Activated CD4-positive, alpha-beta T cell treated with anti-CD3 and anti-CD28 coated beads, Interleukin-2, amount 10 ng/mL, durations not matched to agents 7 days and 5 days (primary cell): ENCODE measurements around the gene FBXW5. TPM values are rescaled to one million over a fixed set of nuclear protein-coding genes. Genes with fewer than 3 reads are reported as not detected.

Experiments
- CTCF ChIA-PET: fragments of 350-600 bp; sonication (Branson Sonifier 250); formaldehyde crosslinking; loops from one replicate; lab custom pipeline; 2021; ENCODE audit warnings: antibody characterized with exemption; lab: Charles Lee
- POLR2A ChIA-PET: fragments of 350-600 bp; sonication (Branson Sonifier 250); formaldehyde crosslinking; loops from one replicate; lab custom pipeline; 2021; ENCODE audit warnings: antibody characterized with exemption; lab: Charles Lee
- DNase-seq: peaks from one replicate; pipeline ENCODE4 v3.0.0-alpha.2; 2020
- H3K27ac Mint-ChIP-seq: one replicate; pipeline ENCODE4 v1.8.0; 2021; ENCODE audit warnings: mild to moderate bottlenecking, moderate library complexity, mixed read lengths
- H3K27me3 Mint-ChIP-seq: one replicate; pipeline ENCODE4 v1.8.0; 2021; ENCODE audit warnings: mixed read lengths
- H3K36me3 Mint-ChIP-seq: one replicate; pipeline ENCODE4 v1.8.0; 2021; ENCODE audit warnings: low read depth, mixed read lengths
- H3K4me1 Mint-ChIP-seq: one replicate; pipeline ENCODE4 v1.8.0; 2021; ENCODE audit warnings: mixed read lengths
- H3K4me3 Mint-ChIP-seq: one replicate; pipeline ENCODE4 v1.8.0; 2021; ENCODE audit warnings: mild to moderate bottlenecking, moderate library complexity, mixed read lengths
- H3K9me3 Mint-ChIP-seq: one replicate; pipeline ENCODE4 v1.8.0; 2021; ENCODE audit warnings: mixed read lengths
- total RNA-seq, 2 experiments: library from RNA; stranded (reverse); gene quantifications; one replicate each; pipeline ENCODE4 v1.2.3, GENCODE V29; 2021

The FBXW5 gene
- total RNA-seq, 2 experiments from 2014 or later: 116 to 123 TPM

DNA sequence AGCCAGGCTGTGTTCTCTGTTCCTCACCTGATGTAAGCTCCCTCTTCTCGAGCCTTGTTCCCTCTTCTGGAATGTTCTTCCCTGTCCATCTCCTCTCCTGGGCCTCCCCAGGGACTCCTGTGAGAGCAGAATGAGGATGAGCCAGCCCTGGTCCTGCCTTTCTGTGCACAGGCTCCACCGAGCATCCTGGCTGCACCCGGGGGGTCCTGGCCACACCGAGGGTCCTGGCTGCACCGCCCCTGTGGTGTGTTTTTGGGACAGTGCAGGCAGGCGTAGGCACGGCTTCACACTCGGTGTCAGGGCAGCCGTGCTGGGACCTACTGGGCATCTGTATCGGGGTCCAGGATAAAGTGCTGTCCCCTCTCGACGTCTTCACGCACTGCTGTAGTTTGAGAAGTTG, 17.8 kb downstream of the FBXW5 start:
- Mint-ChIP-seq H3K27ac (peak overlapping the region; percentile 64), H3K4me1 (peaks cover 6% of the 10 kb centered on the region), H3K9me3 (no peaks in the 10 kb centered on the region), H3K36me3 (peaks cover 31% of the 10 kb centered on the region), H3K4me3 (no peak overlapping the region), H3K27me3 (no peaks in the 10 kb centered on the region)
- DNase-seq: no peak
- POLR2A ChIA-PET: no interaction called here
- CTCF ChIA-PET: interaction anchor here (0.8 to 1.7 kb wide), 3 partner anchors 16 to 109 kb away, joined by 3 to 5 read pairs (median 3); partner anchors contain the start of gene FBXW5

DNA sequence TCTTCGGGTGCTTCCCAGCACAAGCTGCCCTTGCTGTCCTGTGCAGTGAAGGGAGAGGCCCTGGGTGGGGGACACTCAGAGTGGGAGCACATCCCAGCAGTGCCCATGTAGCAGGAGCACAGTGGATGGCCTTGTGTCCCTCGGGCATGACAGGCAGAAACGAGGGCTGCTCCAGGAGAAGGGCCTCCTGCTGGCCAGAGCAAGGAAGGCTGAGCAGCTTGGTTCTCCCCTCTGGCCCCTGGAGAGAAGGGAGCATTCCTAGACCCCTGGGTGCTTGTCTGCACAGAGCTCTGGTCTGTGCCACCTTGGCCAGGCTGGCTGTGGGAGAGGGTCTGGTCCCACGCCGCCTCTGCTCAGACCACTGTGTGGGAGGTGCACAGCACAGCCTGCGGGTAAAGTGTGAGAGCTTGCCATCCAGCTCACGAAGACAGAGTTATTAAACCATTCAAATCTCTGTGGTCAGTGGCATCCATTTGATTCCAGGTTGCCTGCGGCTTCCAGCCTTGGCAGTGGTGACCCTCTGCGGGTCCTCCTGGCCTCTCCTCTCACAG, 18.3 kb downstream of the FBXW5 start:
- Mint-ChIP-seq H3K4me3 (no peak overlapping the region), H3K27ac (no peak overlapping the region), H3K36me3 (peaks cover 28% of the 10 kb centered on the region), H3K4me1 (peaks cover 5% of the 10 kb centered on the region), H3K9me3 (no peaks in the 10 kb centered on the region), H3K27me3 (no peaks in the 10 kb centered on the region)
- POLR2A ChIA-PET: no interaction called here
- no peak for DNase-seq
- CTCF ChIA-PET: interaction anchor here (0.8 to 1.7 kb wide), 3 partner anchors 16 to 109 kb away, joined by 3 to 5 read pairs (median 3); partner anchors contain the start of gene FBXW5

DNA sequence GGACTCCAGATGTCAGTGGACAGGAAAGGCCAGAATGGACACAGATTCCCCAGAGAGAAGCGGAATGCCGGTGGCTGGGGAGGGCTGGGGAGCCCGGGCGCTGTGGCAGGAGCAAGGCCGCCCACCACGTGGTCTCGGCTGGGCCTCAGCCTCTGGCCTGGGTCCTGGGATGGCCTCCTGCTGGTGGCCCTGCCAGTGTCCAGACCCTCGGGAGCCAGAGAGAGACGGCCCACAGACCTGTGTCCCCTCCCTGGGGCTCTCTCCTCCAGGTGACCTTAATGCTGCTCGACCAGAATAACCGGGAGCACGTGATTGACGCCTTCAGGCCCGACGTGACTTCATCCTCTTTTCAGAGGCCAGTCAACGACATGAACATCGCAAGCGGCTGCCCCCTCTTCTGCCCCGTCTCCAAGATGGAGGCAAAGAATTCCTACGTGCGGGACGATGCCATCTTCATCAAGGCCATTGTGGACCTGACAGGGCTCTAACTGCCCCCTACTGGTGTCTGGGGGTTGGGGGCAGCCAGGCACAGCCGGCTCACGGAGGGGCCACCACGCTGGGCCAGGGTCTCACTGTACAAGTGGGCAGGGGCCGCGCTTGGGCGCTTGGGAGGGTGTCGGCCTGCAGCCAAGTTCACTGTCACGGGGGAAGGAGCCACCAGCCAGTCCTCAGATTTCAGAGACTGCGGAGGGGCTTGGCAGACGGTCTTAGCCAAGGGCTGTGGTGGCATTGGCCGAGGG, 19.0 kb downstream of the FBXW5 start:
- peaks cover 5% of the 10 kb centered on the region for H3K4me1 Mint-ChIP-seq
- ChIA-PET POLR2A (no interaction called here), CTCF (interaction anchor here (1.2 to 1.7 kb wide), 3 partner anchors 17 to 110 kb away, joined by 3 to 5 read pairs (median 3); partner anchors contain the start of gene FBXW5)
- H3K9me3 Mint-ChIP-seq: no peaks in the 10 kb centered on the region
- peaks cover 32% of the 10 kb centered on the region for H3K36me3 Mint-ChIP-seq
- no peak for DNase-seq
- H3K27ac Mint-ChIP-seq: no peak overlapping the region
- no peaks in the 10 kb centered on the region for H3K27me3 Mint-ChIP-seq
- H3K4me3 Mint-ChIP-seq: no peak overlapping the region

DNA sequence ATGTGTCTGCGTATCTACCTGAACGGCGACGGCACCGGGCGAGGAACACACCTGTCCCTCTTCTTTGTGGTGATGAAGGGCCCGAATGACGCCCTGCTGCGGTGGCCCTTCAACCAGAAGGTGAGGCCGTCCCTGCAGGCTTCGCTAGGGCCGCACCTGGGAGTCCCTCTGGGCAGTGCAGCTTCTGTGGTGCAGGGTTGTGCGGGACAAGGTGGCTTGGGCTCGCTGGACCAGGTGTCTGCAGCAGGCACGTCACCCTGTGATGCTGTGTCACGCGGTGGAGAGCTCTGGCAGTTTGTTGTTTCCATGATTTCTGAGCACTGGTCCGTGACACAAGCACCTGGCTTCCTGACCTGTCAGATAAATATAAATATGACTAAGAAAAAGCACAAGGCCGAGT, 20.7 kb downstream of the FBXW5 start:
- DNase-seq: no peak
- Mint-ChIP-seq H3K27me3 (no peaks in the 10 kb centered on the region), H3K4me3 (no peak overlapping the region), H3K36me3 (peaks cover 35% of the 10 kb centered on the region), H3K4me1 (peaks cover 5% of the 10 kb centered on the region), H3K27ac (peak overlapping the region; percentile 36), H3K9me3 (no peaks in the 10 kb centered on the region)
- CTCF ChIA-PET: interaction anchor here (0.7 to 1.1 kb wide), 2 partner anchors 16 to 20 kb away, joined by 3 read pairs; no protein-coding TSS in a partner anchor
- POLR2A ChIA-PET: no interaction called here

DNA sequence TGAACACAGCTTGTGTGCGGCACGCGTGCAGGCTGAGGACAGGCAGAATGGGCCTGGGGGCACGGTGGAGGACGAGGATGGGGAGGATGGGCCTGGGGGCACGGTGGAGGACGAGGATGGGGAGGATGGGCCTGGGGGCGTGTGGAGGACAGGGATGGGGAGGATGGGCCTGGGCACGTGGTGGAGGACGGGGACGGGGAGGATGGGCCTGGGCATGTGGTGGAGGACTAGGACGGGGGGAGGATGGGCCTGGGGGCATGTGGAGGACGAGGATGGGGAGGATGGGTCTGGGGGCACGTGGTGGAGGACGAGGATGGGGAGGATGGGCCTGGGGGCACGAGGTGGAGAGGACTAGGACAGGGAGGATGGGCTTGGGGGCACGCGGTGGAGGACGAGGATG, 22.0 kb downstream of the FBXW5 start:
- Mint-ChIP-seq H3K27ac (no peak overlapping the region), H3K4me1 (peaks cover 5% of the 10 kb centered on the region), H3K9me3 (no peaks in the 10 kb centered on the region), H3K4me3 (no peak overlapping the region), H3K36me3 (peaks cover 34% of the 10 kb centered on the region), H3K27me3 (no peaks in the 10 kb centered on the region)
- ChIA-PET CTCF (no interaction called here), POLR2A (no interaction called here)
- DNase-seq: no peak

DNA sequence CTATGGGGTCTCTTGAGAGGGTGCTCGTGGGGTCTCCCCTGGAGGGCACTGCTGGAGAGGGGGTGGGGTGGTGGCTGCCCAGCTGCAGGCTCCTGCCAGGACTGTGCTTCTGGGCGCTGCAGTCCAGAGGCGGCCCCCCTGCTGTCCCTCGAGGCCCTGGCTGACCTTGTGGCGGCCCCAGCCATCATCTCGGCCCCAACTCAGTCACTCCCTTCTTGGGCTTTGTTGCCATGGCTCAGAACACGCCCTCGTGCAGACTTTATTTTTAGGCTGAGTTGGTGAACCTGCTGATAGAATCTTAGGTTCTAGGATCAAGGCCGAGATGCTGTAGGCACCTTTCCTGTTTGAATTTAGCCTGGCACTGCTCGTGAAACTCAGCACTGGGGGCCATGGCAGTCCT, 22.8 kb downstream of the FBXW5 start:
- DNase-seq: no peak
- Mint-ChIP-seq H3K4me1 (peaks cover 8% of the 10 kb centered on the region), H3K9me3 (no peaks in the 10 kb centered on the region), H3K27me3 (no peaks in the 10 kb centered on the region), H3K4me3 (no peak overlapping the region), H3K27ac (no peak overlapping the region), H3K36me3 (peaks cover 37% of the 10 kb centered on the region)
- POLR2A ChIA-PET: no interaction called here
- CTCF ChIA-PET: interaction anchor here (0.5 kb wide), 1 partner anchor 17 kb away, joined by 4 read pairs; no protein-coding TSS in a partner anchor

DNA sequence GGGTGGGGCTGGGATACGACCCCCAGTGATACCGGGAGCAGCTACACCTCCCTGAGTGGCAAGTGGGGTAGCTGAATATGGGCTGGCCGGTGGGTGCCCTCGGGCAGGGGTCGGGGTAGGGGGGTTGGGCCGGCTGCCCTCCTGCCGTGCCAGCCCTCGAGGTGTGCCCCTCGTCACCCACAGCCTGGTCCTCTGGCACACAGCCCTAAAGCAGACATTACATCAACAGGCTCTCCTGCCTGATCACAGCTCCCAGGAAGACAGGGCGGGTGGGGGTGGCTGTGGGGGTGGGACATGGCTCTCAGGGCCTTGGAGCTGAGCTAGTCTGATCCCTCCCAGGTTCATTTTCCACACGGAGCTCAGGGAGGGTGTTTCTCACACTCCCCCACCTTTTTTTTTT, 23.2 kb downstream of the FBXW5 start:
- H3K9me3 Mint-ChIP-seq: no peaks in the 10 kb centered on the region
- ChIA-PET CTCF (interaction anchor here (0.5 kb wide), 1 partner anchor 18 kb away, joined by 4 read pairs; no protein-coding TSS in a partner anchor), POLR2A (no interaction called here)
- H3K27me3 Mint-ChIP-seq: no peaks in the 10 kb centered on the region
- no peak for DNase-seq
- H3K36me3 Mint-ChIP-seq: peaks cover 37% of the 10 kb centered on the region
- peaks cover 8% of the 10 kb centered on the region for H3K4me1 Mint-ChIP-seq
- H3K27ac Mint-ChIP-seq: no peak overlapping the region
- no peak overlapping the region for H3K4me3 Mint-ChIP-seq

DNA sequence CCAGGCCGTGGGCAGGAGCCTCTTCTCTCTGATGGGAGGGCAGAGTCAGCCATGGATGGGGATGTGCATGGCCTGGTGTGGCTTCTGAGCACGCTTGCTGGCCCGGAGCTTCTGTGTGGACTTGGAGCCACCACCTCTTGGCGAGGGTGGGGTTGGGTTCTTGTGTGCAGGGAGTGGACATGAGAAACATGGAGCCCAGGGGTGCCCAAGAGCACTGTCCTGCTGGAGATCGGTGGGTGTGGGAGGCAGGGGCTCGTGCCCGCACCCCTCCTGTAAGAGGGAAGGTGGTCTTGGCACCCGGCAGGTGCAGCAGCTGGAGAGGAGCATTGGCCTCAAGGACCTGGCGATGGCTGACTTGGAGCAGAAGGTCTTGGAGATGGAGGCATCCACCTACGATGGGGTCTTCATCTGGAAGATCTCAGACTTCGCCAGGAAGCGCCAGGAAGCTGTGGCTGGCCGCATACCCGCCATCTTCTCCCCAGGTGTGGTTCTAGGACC, 23.8 kb downstream of the FBXW5 start:
- Mint-ChIP-seq H3K27me3 (no peaks in the 10 kb centered on the region), H3K9me3 (no peaks in the 10 kb centered on the region), H3K36me3 (peaks cover 42% of the 10 kb centered on the region), H3K27ac (no peak overlapping the region), H3K4me3 (no peak overlapping the region), H3K4me1 (peaks cover 8% of the 10 kb centered on the region)
- ChIA-PET CTCF (interaction anchor here (0.5 to 1.4 kb wide), 3 partner anchors 10 to 36 kb away, joined by 3 to 5 read pairs (median 4); no protein-coding TSS in a partner anchor), POLR2A (no interaction called here)
- DNase-seq: no peak

DNA sequence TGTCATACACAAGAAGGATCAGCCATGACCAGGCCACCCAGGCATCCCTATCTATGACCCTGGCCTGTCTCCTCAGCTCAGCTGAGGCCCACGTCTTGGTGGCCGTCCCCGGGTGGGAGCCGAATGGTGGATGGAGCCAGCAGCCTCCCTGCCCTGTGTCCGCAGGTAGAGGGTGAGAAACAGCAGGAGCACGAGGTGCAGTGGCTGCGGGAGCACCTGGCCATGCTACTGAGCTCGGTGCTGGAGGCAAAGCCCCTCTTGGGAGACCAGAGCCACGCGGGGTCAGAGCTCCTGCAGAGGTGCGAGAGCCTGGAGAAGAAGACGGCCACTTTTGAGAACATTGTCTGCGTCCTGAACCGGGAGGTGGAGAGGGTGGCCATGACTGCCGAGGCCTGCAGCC, 24.5 kb downstream of the FBXW5 start:
- ChIA-PET CTCF (interaction anchor here (0.6 to 2.1 kb wide), 5 partner anchors 10 to 145 kb away, joined by 3 to 6 read pairs (median 3); no protein-coding TSS in a partner anchor), POLR2A (interaction anchor here (0.7 to 0.9 kb wide), 2 partner anchors 120 to 826 kb away, joined by 3 to 4 read pairs; no protein-coding TSS in a partner anchor)
- Mint-ChIP-seq H3K4me3 (no peak overlapping the region), H3K36me3 (peaks cover 46% of the 10 kb centered on the region), H3K27me3 (no peaks in the 10 kb centered on the region), H3K4me1 (peaks cover 8% of the 10 kb centered on the region), H3K27ac (peak overlapping the region; percentile 25), H3K9me3 (no peaks in the 10 kb centered on the region)
- no peak for DNase-seq

DNA sequence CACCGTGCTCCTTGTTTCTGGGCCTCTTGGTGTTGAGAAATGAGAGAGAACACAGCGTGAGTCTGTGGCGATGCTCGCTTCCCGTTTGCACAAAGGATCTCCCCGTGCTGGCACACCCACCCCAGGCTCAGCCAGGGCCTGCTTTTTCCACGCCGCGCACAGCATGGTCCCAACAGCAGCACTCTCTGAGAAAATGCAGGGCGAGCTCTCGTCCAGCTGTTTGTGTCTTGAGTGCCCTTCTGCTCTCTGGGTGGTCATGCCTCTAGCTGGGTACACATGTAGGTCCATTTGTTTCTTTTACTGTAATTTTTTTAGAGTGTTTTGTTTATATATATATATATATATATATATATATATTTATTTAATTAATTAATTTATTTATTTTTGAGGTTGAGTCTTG, 26.6 kb downstream of the FBXW5 start:
- no peak overlapping the region for H3K4me3 Mint-ChIP-seq
- H3K27me3 Mint-ChIP-seq: no peaks in the 10 kb centered on the region
- no peak for DNase-seq
- H3K4me1 Mint-ChIP-seq: peaks cover 3% of the 10 kb centered on the region
- POLR2A ChIA-PET: no interaction called here
- CTCF ChIA-PET: interaction anchor here (0.9 to 1.0 kb wide), 2 partner anchors 76 to 98 kb away, joined by 3 read pairs; partner anchors contain the start of gene AJM1
- H3K9me3 Mint-ChIP-seq: no peaks in the 10 kb centered on the region
- peaks cover 45% of the 10 kb centered on the region for H3K36me3 Mint-ChIP-seq
- no peak overlapping the region for H3K27ac Mint-ChIP-seq

DNA sequence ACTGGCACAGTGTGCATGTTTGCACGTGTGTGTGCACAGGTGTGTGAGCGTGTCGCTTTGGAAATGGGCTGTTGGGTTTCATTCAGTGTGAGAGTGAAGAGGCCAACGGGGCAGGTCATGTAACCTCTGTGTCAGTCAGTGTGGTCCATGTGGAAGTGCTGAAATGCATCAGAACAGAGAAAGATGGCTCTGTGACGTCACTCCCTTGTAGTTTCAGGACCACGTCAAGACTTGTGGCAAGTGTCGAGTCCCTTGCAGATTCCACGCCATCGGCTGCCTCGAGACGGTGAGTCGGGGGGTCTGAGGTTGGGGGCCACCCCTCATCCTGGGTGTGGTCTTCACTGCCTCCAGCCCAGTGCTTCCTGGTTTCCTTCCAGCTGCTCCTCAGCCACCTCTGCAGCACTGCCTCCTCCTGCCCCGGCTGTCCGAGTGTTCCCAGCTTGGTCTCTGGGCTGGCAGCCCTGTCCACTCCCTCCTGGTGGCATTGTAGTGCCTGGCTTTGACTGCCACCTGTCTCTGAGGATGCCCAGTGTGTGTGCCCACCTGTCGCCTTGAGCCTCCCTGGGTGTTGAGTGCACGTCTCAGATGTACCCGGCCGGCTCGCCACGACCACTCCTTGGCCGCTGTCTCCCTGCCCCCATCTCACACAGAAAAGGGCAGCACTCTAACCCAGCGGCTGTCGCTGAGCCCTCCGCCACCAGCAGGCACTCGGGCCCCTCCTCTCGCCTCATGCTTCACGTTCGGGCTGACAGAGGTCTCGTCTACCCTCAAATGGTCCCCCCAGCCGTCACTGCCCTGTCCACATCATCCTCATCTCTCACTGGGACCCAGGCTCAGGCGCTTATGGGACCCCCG, 28.0 kb downstream of the FBXW5 start:
- Mint-ChIP-seq H3K4me1 (peaks cover 3% of the 10 kb centered on the region), H3K4me3 (no peak overlapping the region), H3K9me3 (no peaks in the 10 kb centered on the region), H3K36me3 (peaks cover 43% of the 10 kb centered on the region), H3K27me3 (no peaks in the 10 kb centered on the region), H3K27ac (no peak overlapping the region)
- no peak for DNase-seq
- POLR2A ChIA-PET: no interaction called here
- CTCF ChIA-PET: interaction anchor here (0.6 to 1.2 kb wide), 3 partner anchors 25 to 658 kb away, joined by 3 read pairs; partner anchors contain the start of gene AJM1

DNA sequence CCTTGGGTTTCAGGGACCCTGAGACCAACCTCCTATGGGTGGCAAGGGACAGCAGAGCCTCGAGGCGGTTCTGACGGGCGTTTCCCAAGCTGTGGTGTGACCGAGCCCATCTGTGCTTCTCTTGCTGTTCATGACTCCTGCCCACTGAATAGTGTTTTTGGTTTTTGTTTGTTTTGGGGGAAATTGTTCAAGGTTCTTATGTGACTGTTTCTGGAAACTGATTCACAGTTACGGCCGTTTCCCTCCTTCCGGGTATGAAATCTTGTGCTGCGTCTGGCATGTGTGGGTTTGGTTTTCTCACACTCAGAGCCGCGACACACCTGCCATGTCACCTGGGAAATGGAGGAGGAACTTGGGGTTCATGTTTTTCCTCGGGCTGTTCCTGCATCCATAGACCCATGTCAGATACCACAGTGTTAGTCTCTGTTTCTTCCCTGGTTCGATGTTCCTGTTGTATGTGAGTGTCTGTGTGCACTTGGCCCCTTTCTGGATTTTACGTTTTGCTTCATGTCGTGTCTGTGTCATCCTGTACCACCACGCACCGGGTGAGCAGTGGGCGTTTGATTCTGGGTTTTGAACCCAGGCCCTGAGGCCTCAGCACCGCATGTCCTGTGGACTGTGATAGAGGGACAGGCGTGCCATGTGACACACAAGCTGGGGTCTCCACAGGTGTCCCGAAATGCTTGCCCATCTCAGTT, 28.8 kb downstream of the FBXW5 start:
- H3K27me3 Mint-ChIP-seq: no peaks in the 10 kb centered on the region
- ChIA-PET CTCF (no interaction called here), POLR2A (interaction anchor here (0.5 kb wide), 1 partner anchor 43 kb away, joined by 6 read pairs; no protein-coding TSS in a partner anchor)
- DNase-seq: no peak
- H3K9me3 Mint-ChIP-seq: no peaks in the 10 kb centered on the region
- H3K36me3 Mint-ChIP-seq: peaks cover 43% of the 10 kb centered on the region
- H3K4me3 Mint-ChIP-seq: no peak overlapping the region
- H3K27ac Mint-ChIP-seq: no peak overlapping the region
- H3K4me1 Mint-ChIP-seq: peaks cover 3% of the 10 kb centered on the region
